ENCODE results near the gene CACNA1C. TPM values are rescaled to one million over a fixed set of nuclear protein-coding genes. Genes with fewer than 3 reads are reported as not detected.

CACNA1C gene
- 0.05 and 0.20 TPM in 2 replicates for total RNA-seq

DNA sequence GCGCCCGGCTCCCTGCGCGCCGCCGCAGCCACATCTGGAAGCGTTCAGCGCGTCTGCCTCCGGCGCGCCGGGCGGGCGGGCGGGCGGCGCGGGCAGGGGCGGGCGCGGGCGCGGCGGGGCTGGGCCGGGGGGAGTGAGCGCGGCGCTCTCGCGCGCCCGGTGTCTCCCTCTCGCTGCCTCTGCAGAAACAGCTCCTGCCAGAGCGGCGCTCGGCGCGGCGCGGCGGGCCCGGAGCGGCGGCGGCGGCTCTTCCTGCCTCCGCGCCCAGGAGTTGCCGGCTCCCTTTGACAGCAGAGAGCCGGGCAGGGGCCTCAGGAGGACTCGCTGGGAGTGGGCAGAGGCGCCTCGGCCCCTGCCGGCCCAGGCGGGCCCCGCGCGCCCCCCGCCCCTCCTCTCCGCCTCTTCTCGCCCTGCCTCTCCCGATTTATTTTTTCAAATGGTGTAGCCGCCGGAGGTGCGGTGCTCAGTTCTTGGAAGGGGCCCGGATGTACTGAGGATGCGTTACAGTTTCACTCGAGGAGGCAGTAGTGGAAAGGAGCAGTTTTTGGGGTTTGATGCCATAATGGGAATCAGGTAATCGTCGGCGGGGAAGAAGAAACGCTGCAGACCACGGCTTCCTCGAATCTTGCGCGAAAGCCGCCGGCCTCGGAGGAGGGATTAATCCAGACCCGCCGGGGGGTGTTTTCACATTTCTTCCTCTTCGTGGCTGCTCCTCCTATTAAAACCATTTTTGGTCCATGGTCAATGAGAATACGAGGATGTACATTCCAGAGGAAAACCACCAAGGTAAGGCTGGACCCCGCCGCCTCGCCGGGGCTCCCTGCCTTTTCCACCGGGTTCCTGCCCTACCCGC, at the start of gene CACNA1C:
Gene CACNA1C (plus strand): TSS at position 162 of the 853 bp plus-strand sequence. CDS start 576 bp downstream, at position 738.

DNA sequence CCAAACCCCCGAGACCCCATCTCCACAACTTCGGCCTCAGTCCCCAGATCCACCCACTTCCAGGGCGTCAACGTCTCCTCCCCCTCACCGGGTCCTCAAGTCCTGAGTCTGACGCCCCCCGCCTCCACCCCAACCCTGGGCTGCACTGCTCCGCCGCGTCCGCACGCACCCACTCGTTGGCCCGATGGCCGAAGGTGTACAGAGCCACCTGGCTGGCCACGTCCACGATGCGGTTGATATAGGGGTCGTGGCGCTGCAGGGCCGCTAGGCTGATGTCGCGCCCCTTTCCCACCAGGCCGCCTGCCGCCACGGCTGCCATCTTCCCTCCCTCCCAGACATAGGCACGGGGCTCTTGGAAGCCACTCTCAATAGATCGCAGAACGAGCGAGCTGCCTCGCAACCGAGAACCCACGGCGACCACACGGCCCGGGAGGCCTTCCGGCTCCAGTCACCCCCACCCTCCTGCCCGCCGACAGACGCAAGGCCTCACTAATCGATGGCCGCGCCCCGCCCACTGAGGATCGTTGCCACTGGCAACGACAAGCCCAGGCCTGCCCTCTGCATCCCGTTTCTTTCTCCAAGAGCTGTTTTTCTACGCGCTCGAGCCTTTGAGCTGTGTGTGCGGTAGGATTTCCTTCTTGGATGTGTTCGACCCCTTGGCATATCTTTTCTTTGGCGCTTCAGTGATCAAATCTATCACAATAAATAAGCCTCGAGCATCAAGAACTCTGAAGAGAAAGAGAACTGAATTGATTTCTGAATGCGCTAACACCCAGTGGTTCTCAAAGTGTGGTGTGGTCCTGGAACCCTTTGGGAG, 48.5 kb upstream of the CACNA1C start, which contains the start of gene DCP1B:
Gene DCP1B (minus strand): TSS at position 345 of the 817 bp plus-strand sequence. CDS start 26 bp downstream, at position 319.

Other genes starting within 250 kb of the CACNA1C start
- not detected in 2 replicates for gene LRTM2, start 232.4 kb upstream of the CACNA1C start, total RNA-seq
- not detected in 2 replicates for gene CACNA2D4, start 134.3 kb upstream of the CACNA1C start, total RNA-seq
- 14.8 and 14.9 TPM in 2 replicates for gene DCP1B, start 48.5 kb upstream of the CACNA1C start, total RNA-seq